ENCODE measurements around the gene CFAP141.

CFAP141 gene

DNA sequence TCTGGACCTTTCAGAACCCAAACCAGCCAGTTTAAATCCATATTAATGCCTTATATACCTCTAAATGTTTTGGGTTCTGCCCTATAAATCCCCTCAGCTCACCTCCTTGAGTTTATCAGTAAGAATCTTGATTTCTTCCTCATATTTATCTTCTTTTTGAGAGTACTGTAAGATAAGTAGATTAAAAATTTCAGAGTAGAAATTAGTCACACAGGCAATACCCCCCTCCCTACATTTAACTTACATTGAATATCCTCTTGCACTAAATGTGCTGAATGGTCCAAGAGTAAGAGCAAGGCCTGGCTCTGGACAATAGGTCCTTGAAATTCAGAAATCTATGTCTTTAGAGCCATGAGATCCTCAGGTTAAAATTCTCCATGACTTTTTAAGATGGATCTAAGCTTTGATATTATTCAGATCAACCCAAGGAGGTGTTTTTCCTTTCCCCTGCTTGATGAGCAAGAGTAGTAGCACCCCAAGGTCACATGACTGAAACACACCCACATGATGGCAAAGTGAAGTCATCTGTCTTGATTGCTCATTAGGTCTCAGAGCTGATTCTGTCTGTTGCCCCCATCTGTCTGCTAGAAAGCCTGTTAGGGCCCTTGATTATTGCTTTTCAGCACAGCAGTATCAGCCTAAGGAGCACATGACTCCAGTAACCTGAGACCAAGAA lies 35.4 kb downstream of the CFAP141 start:
- DNase-seq, result no peak

DNA sequence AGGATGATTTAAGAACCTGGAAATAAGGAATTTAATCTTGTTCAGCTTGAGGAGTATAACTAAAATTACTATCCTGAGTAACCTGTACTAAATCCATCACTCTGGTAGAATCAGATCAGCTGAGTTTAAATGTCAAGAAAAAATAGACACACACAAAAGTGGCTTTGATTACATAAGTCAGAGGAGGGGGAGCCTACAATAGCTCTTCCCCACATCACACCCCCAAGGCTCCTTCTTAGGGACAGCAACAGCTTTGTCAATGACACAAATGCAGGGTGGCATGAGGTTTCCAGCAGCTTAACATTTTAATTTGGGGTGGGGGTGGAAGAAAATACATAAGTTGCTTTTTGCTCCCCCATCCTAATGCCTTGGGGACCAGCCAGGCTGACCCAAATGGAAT lies 38.7 kb downstream of the CFAP141 start:
- no peak for DNase-seq

DNA sequence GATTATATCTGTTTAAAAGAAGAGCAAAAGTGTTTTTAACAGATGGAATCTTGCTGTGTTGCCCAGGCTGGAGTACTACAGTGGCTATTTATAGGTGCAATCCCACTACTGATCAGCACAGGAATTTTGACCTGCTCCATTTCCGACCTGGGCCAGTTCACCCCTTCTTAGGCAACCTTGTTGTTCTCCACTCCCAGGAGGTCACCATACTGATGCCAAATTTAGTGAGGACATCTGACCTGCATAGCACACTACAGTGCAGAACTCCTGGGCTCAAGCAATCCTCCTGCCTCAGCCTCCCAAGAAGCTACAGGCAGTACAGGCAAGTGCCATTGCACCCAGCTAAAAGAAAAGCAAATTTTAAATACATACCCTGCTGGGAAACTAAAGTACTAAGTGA lies 39.9 kb downstream of the CFAP141 start:
- no peak for DNase-seq

DNA sequence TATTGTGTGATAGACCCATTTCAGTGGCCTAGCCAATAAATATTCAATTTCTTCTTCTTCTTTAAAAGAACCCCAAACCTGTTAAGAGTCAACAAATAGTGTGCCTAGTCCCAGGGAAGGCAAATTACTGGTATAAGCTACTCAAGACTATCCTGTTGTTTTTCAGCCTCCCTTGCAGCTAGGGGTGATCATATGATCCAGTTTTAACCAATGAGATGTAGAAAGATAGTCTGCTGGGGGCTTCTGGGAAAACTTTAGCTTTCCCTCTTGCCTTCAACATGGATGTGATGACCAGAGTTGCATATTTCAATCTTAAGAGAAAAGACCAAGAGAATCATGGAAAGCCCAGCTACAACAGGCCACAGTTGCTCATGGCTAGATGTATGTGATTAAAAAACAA lies 46.6 kb downstream of the CFAP141 start:
- no peak for DNase-seq

DNA sequence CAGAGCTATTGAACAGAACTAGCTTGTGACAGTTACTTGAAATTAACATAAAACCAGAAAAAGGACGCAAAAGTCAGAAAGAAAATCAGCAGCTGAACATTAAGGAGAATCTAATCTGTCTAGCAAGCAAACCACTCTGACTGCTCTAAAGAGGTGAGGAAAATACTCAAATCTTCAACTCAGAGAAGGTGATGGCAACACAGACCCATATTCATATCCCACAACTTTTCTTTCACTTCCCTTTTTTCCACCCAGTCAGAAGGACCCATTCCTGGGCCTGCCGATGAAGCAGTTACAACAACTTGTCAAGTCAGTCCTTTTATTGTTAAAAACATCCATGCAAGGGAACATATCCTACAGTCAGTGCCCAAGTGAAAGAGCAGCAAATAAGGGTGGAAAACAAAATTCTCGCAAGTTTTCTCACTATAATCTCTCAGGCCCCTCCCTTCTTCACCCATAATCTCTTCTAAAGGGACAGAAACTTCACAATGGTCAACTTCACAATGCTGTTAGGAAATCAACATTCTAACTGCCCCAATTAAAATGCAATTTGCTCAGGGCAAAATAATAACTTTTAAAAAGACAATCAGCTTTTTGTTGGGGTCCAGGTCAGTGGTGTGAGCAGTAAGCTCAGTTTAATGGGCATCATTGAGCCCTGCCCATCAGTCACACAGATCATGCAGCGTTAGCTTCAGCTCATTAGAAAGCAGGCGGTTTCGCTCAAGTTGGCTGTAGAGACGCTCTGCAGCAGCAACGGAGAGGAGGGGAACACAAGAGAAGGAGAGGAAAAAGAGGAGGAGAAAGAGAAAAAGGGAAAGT lies 47.6 kb downstream of the CFAP141 start:
- no peak for DNase-seq

DNA sequence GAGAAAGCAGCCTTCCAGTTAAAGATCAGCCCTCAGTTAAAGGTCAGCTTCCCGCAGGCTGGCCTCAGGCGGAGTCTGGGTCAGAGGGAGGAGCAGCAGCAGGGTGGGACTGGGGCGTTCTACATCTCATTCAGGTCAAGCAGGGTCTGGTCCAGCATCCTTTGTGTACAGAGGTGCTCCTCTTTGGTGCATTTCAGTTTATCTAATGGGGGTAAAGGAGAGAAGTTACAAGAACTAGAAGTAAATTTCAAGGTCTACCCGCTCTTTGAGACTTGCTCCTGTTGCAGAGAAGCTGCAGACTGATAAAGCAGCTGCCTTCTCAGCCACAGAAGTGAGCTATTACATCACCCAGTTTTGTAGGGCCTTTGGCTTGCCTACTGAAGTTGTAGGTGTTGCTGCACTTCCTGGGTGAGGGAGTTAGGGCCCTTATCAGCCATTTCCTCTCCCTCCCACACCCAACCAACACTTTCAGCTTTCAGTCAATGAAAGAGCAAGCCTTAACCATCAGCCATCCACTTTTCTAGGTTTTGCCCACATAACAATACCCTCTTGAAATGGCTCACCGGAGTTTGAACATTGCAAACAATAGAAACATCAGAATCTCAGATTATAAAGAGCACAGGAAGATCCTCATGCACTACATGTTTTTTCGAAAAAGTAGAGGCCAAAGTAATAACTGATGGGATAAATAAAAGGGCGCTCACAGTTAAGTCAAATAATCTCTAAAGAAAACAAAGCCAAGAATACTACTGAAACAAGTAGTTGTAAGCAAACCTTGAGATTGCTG lies 48.4 kb downstream of the CFAP141 start:
- no peak for DNase-seq

DNA sequence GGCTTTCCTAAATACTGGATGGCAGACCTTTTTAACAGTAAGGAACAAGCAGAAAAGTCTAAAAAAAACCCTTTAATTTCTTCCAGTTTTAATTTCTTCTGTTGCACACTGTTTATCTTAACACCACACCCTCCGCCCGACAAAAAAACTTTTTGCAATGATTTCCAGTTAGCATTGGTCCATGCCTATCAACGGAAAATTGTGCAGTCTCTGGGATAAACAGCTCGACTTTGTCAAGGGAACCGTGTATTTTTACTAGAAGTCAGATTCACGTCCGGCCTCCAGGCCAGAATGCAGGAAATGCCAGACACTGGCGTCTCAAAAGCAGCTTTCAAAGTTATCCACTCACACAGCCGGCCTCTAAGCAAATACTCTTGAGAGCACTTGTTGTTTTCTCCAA lies 50.9 kb downstream of the CFAP141 start:
- no peak for DNase-seq

DNA sequence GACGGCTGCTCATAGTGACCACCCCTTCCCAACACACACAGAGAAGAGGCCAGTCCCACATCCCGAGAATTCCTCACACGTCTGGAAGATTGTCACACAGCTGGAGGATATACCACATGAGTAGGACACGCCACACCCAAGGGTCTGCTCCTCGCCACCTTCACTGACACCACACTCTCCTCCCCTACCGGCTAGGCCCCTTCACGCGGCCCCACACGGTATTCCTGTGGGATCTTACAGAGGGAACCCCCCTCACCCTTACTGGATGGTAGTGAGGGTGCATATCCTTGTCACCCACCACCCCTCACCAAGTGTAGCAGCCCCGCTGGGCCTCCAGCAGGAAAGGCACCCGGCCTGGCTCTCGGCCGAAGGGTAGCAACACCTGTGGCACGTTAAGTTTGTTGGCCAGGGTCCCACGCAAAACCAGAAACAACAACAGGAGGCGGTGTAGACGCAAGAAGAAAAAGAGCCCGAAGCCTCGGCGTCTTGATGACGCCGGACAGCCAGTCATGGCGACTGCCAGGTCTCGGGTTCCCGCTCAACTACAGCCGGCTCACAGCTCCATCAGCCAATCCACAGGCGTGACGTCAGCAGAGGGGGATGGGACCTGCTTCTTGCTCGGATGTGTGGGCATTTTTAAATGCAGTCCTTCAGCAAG lies 51.5 kb downstream of the CFAP141 start, which contains the start of gene NUP210L:
TSS of gene NUP210L (minus strand) at position 540 of the 658 bp plus-strand sequence.
- no peak for DNase-seq

DNA sequence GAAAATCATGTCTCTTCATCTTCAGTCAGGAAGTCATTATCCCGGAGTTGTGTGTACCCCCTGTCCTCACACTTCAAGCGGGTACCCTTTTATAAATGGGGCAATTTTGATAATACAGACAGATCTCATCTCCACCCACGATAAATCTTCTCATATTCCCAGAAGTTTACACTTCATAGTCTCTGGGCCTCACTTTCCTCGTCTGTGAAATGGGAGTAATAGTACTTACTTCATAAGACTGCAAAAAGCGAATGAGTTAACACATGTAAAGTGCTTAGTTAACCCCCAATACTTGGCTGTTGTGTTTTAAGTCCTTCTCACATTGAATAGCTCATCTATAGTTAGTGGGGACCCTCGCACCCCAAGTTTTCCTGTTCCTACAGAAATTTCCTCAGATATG lies 52.1 kb downstream of the CFAP141 start:
- no peak for DNase-seq

DNA sequence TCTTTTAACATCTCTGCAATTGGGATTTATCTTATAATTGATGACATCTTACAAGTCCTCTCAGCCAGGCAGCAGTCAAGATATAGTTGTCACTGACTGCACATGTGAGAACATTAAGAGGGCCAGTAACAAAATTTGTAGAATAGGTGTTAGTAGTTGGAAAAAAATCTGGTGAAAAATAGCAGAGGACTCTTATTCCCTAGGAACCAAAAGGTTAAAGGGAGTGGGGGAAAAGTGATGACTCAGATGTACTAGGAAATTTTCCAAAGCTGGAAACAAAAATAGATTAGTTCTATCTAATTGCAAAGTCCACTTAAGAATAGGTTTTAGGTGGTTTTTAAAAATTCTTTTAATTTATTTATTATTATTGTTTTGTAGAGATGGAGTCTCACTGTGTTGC lies 54.8 kb downstream of the CFAP141 start:
- no peak for DNase-seq
